KMS-11 (cell line): ENCODE data around the gene PPP1R1C.

ENCODE experiments used
- H2AFZ ChIP-seq: fragments of 200-600 bp; sonication (generic); 2 replicates; pipeline ENCODE4 v1.6.1; 2016; ENCODE audit warnings: antibody characterized with exemption, mixed run types, low read depth
- H3K27ac ChIP-seq: fragments of 200-600 bp; sonication (generic); 2 replicates; pipeline ENCODE4 v1.6.1; 2016; ENCODE audit warnings: mild to moderate bottlenecking, mixed run types
- H3K27me3 ChIP-seq: fragments of 200-600 bp; sonication (generic); 2 replicates; pipeline ENCODE4 v1.6.1; 2017; ENCODE audit warnings: mild to moderate bottlenecking, low read depth, mixed run types, moderate library complexity; ENCODE audit not compliant: insufficient read depth
- H3K36me3 ChIP-seq: fragments of 200-600 bp; sonication (generic); 2 replicates; pipeline ENCODE4 v1.6.1; 2017; ENCODE audit warnings: mild to moderate bottlenecking, mixed run types; ENCODE audit not compliant: insufficient read depth
- H3K4me1 ChIP-seq: fragments of 200-600 bp; sonication (generic); 2 replicates; pipeline ENCODE4 v1.6.1; 2016; ENCODE audit warnings: mild to moderate bottlenecking, low read depth, mixed run types; ENCODE audit not compliant: poor library complexity, severe bottlenecking
- H3K4me2 ChIP-seq: fragments of 200-600 bp; sonication (generic); 2 replicates; pipeline ENCODE4 v1.7.0; 2016; ENCODE audit warnings: mild to moderate bottlenecking, mixed run types
- H3K4me3 ChIP-seq: fragments of 200-600 bp; sonication (generic); IDR thresholded peaks from 2 replicates; pipeline ENCODE4 v1.6.1; 2017; ENCODE audit warnings: low read depth, low read length, mixed read lengths; ENCODE audit not compliant: insufficient read depth
- H3K79me2 ChIP-seq: fragments of 200-600 bp; sonication (generic); 2 replicates; pipeline ENCODE4 v1.6.1; 2016; ENCODE audit warnings: low read depth, mixed run types; ENCODE audit not compliant: insufficient read depth
- H3K9ac ChIP-seq: fragments of 200-600 bp; sonication (generic); 2 replicates; pipeline ENCODE4 v1.6.1; 2016; ENCODE audit warnings: mild to moderate bottlenecking, mixed run types
- H4K20me1 ChIP-seq: fragments of 200-600 bp; sonication (generic); 2 replicates; pipeline ENCODE4 v1.6.1; 2016; ENCODE audit warnings: mild to moderate bottlenecking, mixed run types; ENCODE audit not compliant: insufficient read depth
- TF ChIP-seq, protein P1 (sequence below): fragments of 200-600 bp; sonication (generic); conservative IDR thresholded peaks from 2 replicates; pipeline ENCODE4 v1.6.1; 2017; ENCODE audit warnings: low read depth, mild to moderate bottlenecking, antibody characterized with exemption, low read length, moderate library complexity, mixed read lengths

Gene PPP1R1C

DNA sequence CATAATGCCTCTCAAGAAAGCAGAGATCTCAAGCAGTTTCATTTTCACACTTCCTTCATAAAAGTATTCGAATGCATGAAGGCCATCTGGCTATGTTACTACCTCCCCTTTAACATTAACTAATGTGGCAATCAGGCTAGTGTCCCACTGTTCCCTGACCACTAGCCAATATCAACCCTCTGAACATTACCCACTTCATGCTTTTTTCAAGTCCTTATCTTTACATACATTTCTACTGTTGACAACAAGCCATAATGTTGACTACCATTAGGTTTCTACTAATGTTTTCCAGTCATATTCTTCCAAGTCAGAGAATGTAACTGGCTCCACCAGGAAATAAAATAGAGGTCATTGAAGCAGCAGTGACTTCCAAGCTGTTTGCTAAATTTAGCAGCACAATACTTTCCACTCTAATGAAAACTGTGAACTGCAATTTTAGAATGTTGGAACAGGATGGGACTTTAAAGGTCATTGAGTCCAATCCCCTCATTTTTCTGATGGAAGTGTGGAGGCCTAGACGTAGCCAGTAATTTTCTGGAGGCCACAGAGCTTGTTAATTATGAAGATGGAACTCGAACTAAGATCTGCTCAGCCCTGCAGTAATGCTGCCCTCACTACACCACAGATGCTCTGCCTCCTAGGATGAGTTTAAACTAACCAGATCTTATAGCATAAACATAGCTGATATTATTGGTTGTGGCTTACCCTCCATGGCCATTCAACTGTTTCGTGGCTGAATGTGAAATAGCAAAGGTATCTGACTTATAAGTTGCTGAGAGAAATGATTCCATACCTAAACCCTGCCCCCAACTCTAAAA, 630 bp upstream of the PPP1R1C start:
- Histone ChIP-seq H3K27me3 (no peaks in the 10 kb centered on the region), H3K36me3 (no peaks in the 10 kb centered on the region), H4K20me1 (no peaks in the 10 kb centered on the region), H2AFZ (peak overlapping the region; percentile 17; the same call in 1 of the 2 replicates), H3K9ac (no peak overlapping the region), H3K27ac (no peak overlapping the region), H3K4me3 (no peak overlapping the region), H3K4me1 (no peaks in the 10 kb centered on the region), H3K79me2 (no peaks in the 10 kb centered on the region), H3K4me2 (no peak overlapping the region)
- TF ChIP-seq, protein P1, sequence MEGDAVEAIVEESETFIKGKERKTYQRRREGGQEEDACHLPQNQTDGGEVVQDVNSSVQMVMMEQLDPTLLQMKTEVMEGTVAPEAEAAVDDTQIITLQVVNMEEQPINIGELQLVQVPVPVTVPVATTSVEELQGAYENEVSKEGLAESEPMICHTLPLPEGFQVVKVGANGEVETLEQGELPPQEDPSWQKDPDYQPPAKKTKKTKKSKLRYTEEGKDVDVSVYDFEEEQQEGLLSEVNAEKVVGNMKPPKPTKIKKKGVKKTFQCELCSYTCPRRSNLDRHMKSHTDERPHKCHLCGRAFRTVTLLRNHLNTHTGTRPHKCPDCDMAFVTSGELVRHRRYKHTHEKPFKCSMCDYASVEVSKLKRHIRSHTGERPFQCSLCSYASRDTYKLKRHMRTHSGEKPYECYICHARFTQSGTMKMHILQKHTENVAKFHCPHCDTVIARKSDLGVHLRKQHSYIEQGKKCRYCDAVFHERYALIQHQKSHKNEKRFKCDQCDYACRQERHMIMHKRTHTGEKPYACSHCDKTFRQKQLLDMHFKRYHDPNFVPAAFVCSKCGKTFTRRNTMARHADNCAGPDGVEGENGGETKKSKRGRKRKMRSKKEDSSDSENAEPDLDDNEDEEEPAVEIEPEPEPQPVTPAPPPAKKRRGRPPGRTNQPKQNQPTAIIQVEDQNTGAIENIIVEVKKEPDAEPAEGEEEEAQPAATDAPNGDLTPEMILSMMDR = no peak

DNA sequence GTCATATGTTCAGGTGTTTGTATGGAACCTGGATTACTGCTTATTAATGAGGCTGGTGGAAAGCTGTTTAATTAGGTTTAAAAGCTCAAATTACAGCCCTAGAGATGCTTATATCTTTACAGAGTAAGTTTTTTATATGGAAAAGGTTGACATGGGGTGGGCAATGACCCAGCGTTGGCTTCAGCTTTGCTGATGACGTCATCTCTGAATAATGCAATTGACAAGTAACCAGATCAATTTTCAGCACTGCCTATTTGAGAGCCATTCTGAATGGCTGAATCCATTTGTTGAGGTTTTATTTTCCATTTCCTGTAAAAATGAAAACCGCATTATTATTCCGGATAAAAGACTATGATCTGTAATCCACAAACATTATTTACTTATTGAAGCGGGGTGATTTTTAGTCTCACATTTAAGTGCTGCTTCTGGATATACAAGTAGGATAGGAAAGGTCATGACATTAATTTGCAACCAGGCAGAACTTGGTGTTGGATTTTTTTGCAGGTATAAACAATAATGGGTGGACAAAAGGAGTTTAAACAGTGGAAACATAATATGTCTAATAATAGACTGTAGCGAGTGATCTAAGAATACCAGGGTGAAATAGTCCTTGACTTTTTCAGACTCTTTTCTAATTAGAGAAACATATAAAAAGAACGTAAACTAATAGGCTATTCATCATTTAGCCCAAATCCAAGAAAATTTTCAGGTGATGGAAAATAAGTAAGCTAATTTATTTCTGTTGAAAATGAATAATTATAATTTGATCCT, 2.7 kb downstream of the PPP1R1C start:
- no peaks in the 10 kb centered on the region for H3K36me3 ChIP-seq
- no peaks in the 10 kb centered on the region for H3K27me3 ChIP-seq
- H3K27ac ChIP-seq = no peak overlapping the region
- no peak overlapping the region for H2AFZ ChIP-seq
- H4K20me1 ChIP-seq = no peaks in the 10 kb centered on the region
- H3K4me2 ChIP-seq = no peak overlapping the region
- TF ChIP-seq, protein P1 = no peak
- no peak overlapping the region for H3K4me3 ChIP-seq
- no peaks in the 10 kb centered on the region for H3K79me2 ChIP-seq
- H3K9ac ChIP-seq = no peak overlapping the region
- H3K4me1 ChIP-seq = no peaks in the 10 kb centered on the region

DNA sequence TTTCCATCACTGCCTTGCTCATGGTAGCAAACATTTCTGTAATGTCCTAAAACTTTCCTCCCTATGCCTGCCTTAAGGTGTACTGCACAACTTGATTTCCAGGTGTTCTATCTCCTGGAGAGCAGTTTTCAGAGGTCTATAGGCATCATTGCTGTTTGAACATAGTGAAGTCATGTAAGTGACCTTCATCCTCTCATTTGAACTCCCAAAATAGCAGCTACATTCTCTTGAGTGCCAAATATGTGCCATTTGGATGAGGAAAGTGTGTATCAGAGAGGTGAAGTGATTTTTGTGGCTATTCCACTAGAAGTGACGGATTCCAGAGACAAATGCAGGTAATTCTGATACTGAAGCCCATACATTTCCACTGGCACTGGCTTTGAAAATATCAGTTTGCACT, 3.4 kb downstream of the PPP1R1C start:
- H3K36me3 ChIP-seq = no peaks in the 10 kb centered on the region
- TF ChIP-seq, protein P1 = no peak

DNA sequence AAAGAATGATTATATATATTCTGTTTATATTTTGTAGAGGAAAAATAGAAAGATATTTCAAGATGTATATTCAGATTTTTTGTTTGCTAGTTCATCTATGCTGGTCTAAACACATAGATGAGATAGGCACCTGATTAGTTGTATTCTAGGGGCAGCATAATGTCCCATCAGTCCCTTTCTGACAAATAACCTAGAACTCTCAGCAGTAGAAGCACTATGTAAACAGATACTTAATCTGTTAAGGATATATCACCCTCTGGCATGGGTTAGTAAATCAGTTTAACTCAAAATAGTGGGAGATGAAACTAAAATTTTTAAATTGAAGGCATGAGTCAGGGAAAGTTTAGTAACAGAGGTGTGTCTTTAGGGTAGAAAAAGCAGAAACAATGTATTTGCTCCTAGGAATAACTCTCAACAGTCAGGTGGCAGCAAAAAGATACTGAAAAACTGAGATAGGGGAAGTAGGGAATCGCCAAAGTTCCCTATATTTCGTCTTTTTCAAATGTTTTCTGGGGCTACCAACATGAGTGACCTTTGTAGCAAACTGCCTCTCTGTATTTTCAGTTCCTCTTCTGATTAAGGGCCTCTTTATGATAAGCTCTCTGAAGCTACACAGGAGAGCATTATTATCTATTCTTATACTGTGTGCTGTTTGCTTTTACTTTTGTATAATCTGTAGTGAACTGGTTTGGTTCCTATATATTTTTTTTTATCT, 5.7 kb downstream of the PPP1R1C start:
- H3K4me2 ChIP-seq = no peak overlapping the region
- H3K9ac ChIP-seq = no peak overlapping the region
- H3K79me2 ChIP-seq = no peaks in the 10 kb centered on the region
- H3K27ac ChIP-seq = no peak overlapping the region
- H3K27me3 ChIP-seq = no peaks in the 10 kb centered on the region
- no peak overlapping the region for H2AFZ ChIP-seq
- H3K36me3 ChIP-seq = no peaks in the 10 kb centered on the region
- H3K4me3 ChIP-seq = no peak overlapping the region
- TF ChIP-seq, protein P1 = no peak
- no peaks in the 10 kb centered on the region for H4K20me1 ChIP-seq
- no peaks in the 10 kb centered on the region for H3K4me1 ChIP-seq

More for the DNA sequence above, 3.4 kb downstream of the PPP1R1C start:
- Histone ChIP-seq H2AFZ (no peak overlapping the region), H3K27ac (no peak overlapping the region), H4K20me1 (no peaks in the 10 kb centered on the region), H3K27me3 (no peaks in the 10 kb centered on the region), H3K4me1 (no peaks in the 10 kb centered on the region), H3K4me2 (no peak overlapping the region), H3K9ac (no peak overlapping the region), H3K79me2 (no peaks in the 10 kb centered on the region), H3K4me3 (no peak overlapping the region)
